ENCODE results near the gene AUH.

DNA sequence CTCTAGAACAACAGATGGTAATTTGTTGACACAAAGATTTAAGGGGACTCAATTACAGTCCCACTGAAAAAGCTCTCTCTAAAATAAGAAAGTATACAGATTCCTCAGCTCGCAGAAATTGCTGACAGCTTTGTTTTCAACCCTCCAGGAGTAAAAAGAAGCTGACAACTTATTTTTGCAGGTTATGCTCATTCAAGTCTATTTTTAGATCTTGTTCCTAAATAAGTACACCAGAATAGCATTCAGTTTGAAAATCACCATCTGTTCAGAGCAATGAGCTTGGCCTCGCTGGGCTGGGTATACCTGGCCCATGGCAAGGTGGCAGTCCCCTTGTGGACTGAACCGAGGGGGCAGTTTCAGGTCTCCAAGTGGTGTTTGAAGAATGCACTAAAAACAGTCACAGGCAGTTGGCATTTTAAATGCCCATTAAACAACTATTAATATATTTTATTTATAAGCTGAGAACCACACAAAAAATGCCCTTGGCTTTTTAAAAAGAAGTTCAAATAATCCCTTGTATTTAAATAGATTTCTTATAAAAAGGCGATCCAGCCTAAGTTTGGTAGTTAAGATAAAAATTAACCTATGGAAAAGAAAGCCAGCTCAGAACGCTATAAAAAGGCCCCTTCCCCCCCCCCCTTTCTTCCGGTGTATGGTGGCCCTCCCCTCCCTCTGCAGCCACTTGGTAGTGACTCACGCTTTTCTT lies 169.2 kb downstream of the AUH start:
- no peak for TF ChIP-seq JUND (IDR thresholded peaks at IDR 0.05)
- TF ChIP-seq EZH2 (IDR thresholded peaks at IDR 0.05), result no peak
- TF ChIP-seq CTCF (IDR thresholded peaks at IDR 0.05 in 2 of 3, conservative IDR thresholded peaks at IDR 0.05 in 1 of 3; ENCODE audit: borderline replicate concordance in 1 of 3, insufficient read depth in 1 of 3, low read depth in 2 of 3, low read length in 2 of 3), result no peak
- TF ChIP-seq TCF7L2 (IDR thresholded peaks at IDR 0.05; ENCODE audit: borderline replicate concordance, extremely low read depth, insufficient read depth, insufficient read length), result no peak
- no peak for TF ChIP-seq SIN3A (IDR thresholded peaks at IDR 0.05; ENCODE audit: low read depth)
- TF ChIP-seq EZH2phosphoT487 (IDR thresholded peaks at IDR 0.05; ENCODE audit: borderline replicate concordance), result no peak
- no peak for TF ChIP-seq POLR2A (IDR thresholded peaks at IDR 0.05; ENCODE audit: borderline replicate concordance, extremely low read depth, insufficient read depth, insufficient read length)

Data from HCT116 (cell line).